Measurements from ENCODE around the gene SCAPER. TPM values are rescaled to one million over a fixed set of nuclear protein-coding genes. Genes with fewer than 3 reads are reported as not detected.
A peak's percentile ranks its signal among the peaks of the same experiment; 100 is the strongest.

The SCAPER gene
- total RNA-seq, 1 experiment from 2014 or later = 6.3 TPM

DNA sequence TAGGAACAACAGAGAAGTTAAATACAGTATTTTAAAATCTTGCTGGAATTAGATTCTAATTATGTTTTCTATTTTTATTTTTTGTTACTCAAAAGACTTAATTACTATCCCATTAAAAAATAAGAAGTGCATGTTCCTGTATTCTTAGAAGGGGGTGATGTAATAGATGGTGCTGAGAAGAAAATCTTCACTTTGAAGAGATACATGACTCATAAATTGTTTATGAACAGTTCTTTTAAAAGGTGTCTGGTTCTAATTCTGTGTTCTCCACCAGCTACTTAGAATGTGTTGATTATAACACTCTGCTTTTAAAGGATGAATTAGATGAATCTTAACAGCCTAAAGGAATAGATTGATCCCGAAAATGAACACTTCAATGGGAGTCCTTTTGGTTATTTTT, 34.6 kb upstream of the SCAPER start:
- no peak for DNase-seq
- Histone ChIP-seq H3K4me2 (ENCODE audit: low read depth, low read length, poor library complexity, severe bottlenecking) (no peak overlapping the region), H3K27ac (ENCODE audit: low read length) (no peak overlapping the region)

DNA sequence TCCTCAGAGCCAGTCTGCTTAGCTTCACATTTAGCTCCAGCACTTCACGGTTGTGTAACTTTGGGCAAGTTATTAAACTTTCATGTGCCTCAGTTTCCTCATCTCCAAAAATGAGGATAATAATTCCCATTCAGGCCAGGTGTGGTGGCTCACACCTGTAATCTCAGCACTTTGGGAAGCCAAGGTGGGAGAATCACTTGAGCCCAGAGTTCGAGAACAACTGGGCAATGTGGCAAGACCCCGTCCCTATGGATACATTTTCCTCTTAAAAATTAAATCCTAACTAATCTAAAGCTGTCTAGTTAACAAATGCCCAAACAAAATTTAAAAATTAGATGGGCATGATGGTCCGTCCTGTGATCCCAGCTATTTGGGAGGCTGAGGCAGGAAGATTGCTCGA, 33.6 kb upstream of the SCAPER start:
- Histone ChIP-seq H3K9ac (ENCODE audit: low read length) (no peak overlapping the region), H3K4me1 (ENCODE audit: low read length) (peaks cover 19% of the 10 kb centered on the region), H3K9me2 (replicated peaks; ENCODE audit: insufficient read depth, low read length) (no peaks in the 10 kb centered on the region), H3K4me2 (ENCODE audit: low read depth, low read length, poor library complexity, severe bottlenecking) (no peak overlapping the region), H3K4me3 (ENCODE audit: low read length) (no peak overlapping the region), H3K27ac (ENCODE audit: low read length) (no peak overlapping the region), H3K79me2 (ENCODE audit: low read length) (peaks cover 30% of the 10 kb centered on the region), H4K20me1 (ENCODE audit: insufficient read depth, low read depth, low read length) (no peaks in the 10 kb centered on the region), H2AFZ (ENCODE audit: low read length) (no peak overlapping the region), H3K9me3 (ENCODE audit: low read length) (no peaks in the 10 kb centered on the region), H3K27me3 (ENCODE audit: low read length) (no peaks in the 10 kb centered on the region), H3K36me3 (ENCODE audit: insufficient read depth, low read length) (peaks cover 39% of the 10 kb centered on the region)
- no peak for DNase-seq

More for the DNA sequence above, 34.6 kb upstream of the SCAPER start:
- Histone ChIP-seq H3K9ac (ENCODE audit: low read length) (no peak overlapping the region), H3K9me3 (ENCODE audit: low read length) (no peaks in the 10 kb centered on the region), H4K20me1 (ENCODE audit: insufficient read depth, low read depth, low read length) (no peaks in the 10 kb centered on the region), H3K27me3 (ENCODE audit: low read length) (no peaks in the 10 kb centered on the region), H3K4me1 (ENCODE audit: low read length) (peaks cover 19% of the 10 kb centered on the region), H2AFZ (ENCODE audit: low read length) (no peak overlapping the region), H3K9me2 (replicated peaks; ENCODE audit: insufficient read depth, low read length) (no peaks in the 10 kb centered on the region), H3K4me3 (ENCODE audit: low read length) (no peak overlapping the region), H3K36me3 (ENCODE audit: insufficient read depth, low read length) (peaks cover 41% of the 10 kb centered on the region), H3K79me2 (ENCODE audit: low read length) (peaks cover 23% of the 10 kb centered on the region)

DNA sequence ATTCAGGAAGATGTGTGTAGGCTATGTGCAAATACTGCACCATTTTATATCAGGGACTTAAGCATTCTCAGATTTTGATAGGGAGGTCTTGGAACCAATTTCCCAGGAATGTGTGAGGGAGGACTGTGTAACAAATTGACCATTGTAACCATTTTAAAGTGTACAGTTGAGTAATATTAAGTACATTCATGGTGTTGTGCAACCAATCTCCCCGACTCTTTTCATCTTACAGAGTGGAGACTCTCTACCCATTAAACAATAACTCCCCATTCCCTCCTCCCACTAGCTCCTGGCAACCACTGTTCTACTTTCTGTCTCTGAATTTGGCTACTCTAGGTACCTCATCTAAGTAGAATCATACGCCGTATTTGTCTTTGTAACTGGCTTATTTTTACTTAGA, 31.5 kb upstream of the SCAPER start:
- Histone ChIP-seq H3K4me1 (ENCODE audit: low read length) (peaks cover 31% of the 10 kb centered on the region), H3K9me2 (replicated peaks; ENCODE audit: insufficient read depth, low read length) (no peaks in the 10 kb centered on the region), H3K36me3 (ENCODE audit: insufficient read depth, low read length) (peaks cover 40% of the 10 kb centered on the region), H4K20me1 (ENCODE audit: insufficient read depth, low read depth, low read length) (no peaks in the 10 kb centered on the region), H3K4me3 (ENCODE audit: low read length) (no peak overlapping the region), H3K4me2 (ENCODE audit: low read depth, low read length, poor library complexity, severe bottlenecking) (no peak overlapping the region), H3K79me2 (ENCODE audit: low read length) (peaks cover 47% of the 10 kb centered on the region), H3K27ac (ENCODE audit: low read length) (no peak overlapping the region), H2AFZ (ENCODE audit: low read length) (no peak overlapping the region), H3K9me3 (ENCODE audit: low read length) (no peaks in the 10 kb centered on the region), H3K27me3 (ENCODE audit: low read length) (no peaks in the 10 kb centered on the region), H3K9ac (ENCODE audit: low read length) (no peak overlapping the region)
- DNase-seq = no peak

DNA sequence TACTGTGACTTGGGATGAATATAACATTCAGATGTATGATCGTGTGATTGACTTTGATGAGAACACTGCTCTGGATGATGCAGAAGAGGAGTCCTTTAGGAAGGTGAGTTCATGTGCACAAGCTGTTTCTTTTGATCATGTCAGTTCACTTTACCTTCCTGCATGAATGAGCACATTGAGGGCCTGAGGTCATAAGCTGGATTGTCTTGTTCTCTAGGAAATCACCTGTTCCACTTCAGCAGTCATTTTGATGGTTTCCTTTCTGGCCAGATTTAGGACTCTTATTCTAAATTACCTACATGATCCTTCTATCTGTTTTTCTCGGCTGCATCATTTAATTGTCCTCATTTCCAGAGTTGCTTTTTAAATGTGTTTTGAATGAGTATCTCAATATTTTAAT, 30.5 kb upstream of the SCAPER start:
- Histone ChIP-seq H3K9me3 (ENCODE audit: low read length) (no peaks in the 10 kb centered on the region), H3K27ac (ENCODE audit: low read length) (no peak overlapping the region), H3K4me3 (ENCODE audit: low read length) (no peak overlapping the region), H4K20me1 (ENCODE audit: insufficient read depth, low read depth, low read length) (no peaks in the 10 kb centered on the region), H3K27me3 (ENCODE audit: low read length) (no peaks in the 10 kb centered on the region), H2AFZ (ENCODE audit: low read length) (no peak overlapping the region), H3K79me2 (ENCODE audit: low read length) (peaks cover 47% of the 10 kb centered on the region), H3K4me1 (ENCODE audit: low read length) (peaks cover 27% of the 10 kb centered on the region), H3K9ac (ENCODE audit: low read length) (no peak overlapping the region), H3K4me2 (ENCODE audit: low read depth, low read length, poor library complexity, severe bottlenecking) (no peak overlapping the region), H3K9me2 (replicated peaks; ENCODE audit: insufficient read depth, low read length) (no peaks in the 10 kb centered on the region), H3K36me3 (ENCODE audit: insufficient read depth, low read length) (peaks cover 40% of the 10 kb centered on the region)
- no peak for DNase-seq

DNA sequence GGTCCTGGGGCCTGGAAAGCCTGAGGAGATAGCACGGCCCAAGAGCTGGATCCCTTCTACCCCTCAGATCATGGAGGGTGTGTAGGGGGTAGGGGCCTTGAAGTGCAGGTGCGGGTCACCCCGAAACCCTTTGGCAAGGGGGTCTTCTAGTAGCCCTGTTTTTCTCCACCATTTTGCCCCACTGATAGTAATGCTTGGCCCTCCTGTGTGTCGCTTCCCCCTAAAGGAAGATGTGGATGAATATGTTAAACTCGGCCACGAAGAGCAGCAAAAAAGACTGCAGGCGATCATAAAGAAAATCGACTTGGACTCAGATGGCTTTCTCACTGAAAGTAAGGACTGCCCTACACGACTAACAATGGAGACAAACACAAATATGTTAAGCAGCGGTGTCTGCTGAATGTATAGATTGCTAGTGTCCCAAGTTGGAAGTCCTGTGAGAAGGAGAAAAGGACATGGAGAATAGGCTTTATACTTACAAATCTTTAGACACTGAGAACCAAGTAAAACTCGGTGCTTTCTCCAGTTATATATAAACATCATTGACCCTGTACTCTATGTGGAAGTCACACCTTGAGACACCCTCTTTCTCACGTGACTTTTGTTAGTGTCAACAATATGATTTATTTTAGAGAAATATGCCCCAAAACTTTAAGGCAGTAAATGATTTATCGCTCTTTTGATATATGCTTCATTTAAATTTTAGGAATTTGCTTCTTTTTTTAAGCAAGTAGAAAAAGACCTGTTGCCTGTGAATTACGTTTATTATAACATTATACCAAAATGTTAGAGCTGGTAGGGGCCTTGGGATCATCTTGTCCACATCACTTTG, 27.2 kb upstream of the SCAPER start:
- Histone ChIP-seq H3K27me3 (ENCODE audit: low read length) (no peaks in the 10 kb centered on the region), H3K27ac (ENCODE audit: low read length) (no peak overlapping the region; the same call in 1 of the 2 replicates), H2AFZ (ENCODE audit: low read length) (peak overlapping the region; percentile 1; the same call in 1 of the 2 replicates), H3K4me2 (ENCODE audit: low read depth, low read length, poor library complexity, severe bottlenecking) (peak overlapping the region; percentile 80), H3K4me3 (ENCODE audit: low read length) (peak overlapping the region; percentile 89), H3K36me3 (ENCODE audit: insufficient read depth, low read length) (peaks cover 32% of the 10 kb centered on the region), H3K9ac (ENCODE audit: low read length) (peak overlapping the region; percentile 88), H3K9me3 (ENCODE audit: low read length) (no peaks in the 10 kb centered on the region), H3K79me2 (ENCODE audit: low read length) (peaks cover 40% of the 10 kb centered on the region), H3K4me1 (ENCODE audit: low read length) (peaks cover 27% of the 10 kb centered on the region), H3K9me2 (replicated peaks; ENCODE audit: insufficient read depth, low read length) (no peaks in the 10 kb centered on the region), H4K20me1 (ENCODE audit: insufficient read depth, low read depth, low read length) (no peaks in the 10 kb centered on the region)
- peak; percentile 59 for DNase-seq

DNA sequence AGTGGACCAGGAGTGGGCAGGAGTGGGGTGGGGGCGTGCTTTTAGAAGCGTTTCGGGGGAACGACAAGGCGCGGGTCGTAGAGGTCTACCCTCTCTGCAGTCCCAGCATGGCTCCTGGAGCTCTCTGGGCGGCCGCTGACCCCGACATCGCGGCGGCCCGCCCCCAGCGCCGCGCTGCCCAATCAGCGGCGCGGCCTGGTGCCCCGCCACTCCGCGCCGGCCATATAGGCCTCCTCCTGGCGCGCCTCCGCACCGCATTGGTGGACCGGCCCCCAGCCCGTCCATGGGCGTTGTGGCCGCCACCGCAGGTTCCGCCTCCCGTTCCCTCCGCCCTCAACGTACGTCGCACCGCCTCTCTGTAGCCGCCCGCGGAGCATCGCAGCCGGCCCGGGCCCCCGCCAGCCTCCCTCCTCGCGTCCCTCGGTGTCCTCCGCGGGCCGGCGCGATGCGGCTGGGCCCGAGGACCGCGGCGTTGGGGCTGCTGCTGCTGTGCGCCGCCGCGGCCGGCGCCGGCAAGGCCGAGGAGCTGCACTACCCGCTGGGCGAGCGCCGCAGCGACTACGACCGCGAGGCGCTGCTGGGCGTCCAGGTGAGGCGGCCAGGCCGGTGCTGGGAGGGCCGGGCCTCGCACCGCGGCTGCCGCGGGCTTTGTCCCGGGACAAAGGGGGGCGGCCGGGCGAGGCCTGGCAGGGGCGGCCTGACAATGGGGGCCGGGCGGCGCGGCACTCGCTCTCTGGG, 26.4 kb upstream of the SCAPER start, which contains the start of gene RCN2:
RCN2 (plus strand) TSS at position 353 of the 738 bp plus-strand sequence; CDS start at position 446, 93 bp downstream.
- H3K27ac ChIP-seq (ENCODE audit: low read length) = peak within 1 kb of the TSS; percentile 4; the same call in 1 of the 2 replicates

DNA sequence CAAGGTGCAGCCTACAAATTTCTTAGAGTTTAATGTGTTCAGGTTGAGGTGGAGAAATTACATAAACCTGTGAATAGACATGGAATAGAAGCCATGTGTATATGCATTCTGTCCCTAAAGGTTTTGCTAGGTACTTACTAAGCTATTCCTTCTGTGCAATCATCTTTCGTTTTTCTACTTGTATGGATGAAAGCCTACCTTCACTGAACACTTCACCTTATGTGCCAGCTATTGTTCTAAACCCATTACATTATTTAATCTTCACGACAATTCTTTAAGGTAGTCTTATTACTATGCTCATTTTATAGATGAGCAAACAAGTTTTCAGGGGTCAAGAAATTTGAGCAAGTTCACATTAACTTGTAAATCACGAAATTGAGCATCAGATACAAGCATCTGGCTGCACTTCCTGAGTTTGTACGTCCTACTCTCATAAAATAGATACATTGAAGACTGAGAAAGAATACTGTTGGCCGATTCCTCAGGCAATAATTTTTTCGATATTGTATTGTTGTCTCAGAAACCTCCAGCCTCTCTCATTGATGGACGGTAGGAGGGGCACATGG, 25.8 kb upstream of the SCAPER start:
- peaks cover 27% of the 10 kb centered on the region for H3K4me1 ChIP-seq (ENCODE audit: low read length)

More for the DNA sequence above, 26.4 kb upstream of the SCAPER start, which contains the start of gene RCN2:
- H3K4me3 ChIP-seq (ENCODE audit: low read length) = peak within 1 kb of the TSS; percentile 89
- peak within 1 kb of the TSS; percentile 44; the same call in 1 of the 2 replicates for H2AFZ ChIP-seq (ENCODE audit: low read length)
- peaks cover 36% of the 10 kb centered on the region for H3K79me2 ChIP-seq (ENCODE audit: low read length)
- peaks cover 26% of the 10 kb centered on the region for H3K36me3 ChIP-seq (ENCODE audit: insufficient read depth, low read length)
- H4K20me1 ChIP-seq (ENCODE audit: insufficient read depth, low read depth, low read length) = no peaks in the 10 kb centered on the region
- H3K27me3 ChIP-seq (ENCODE audit: low read length) = no peaks in the 10 kb centered on the region
- peak within 1 kb of the TSS; percentile 80 for H3K4me2 ChIP-seq (ENCODE audit: low read depth, low read length, poor library complexity, severe bottlenecking)
- peak; percentile 97 for DNase-seq
- peak within 1 kb of the TSS; percentile 88 for H3K9ac ChIP-seq (ENCODE audit: low read length)
- no peaks in the 10 kb centered on the region for H3K9me2 ChIP-seq (replicated peaks; ENCODE audit: insufficient read depth, low read length)
- no peaks in the 10 kb centered on the region for H3K9me3 ChIP-seq (ENCODE audit: low read length)
- peaks cover 27% of the 10 kb centered on the region for H3K4me1 ChIP-seq (ENCODE audit: low read length)

More for the DNA sequence above, 25.8 kb upstream of the SCAPER start:
- H3K4me2 ChIP-seq (ENCODE audit: low read depth, low read length, poor library complexity, severe bottlenecking) = peak overlapping the region; percentile 80
- H3K27me3 ChIP-seq (ENCODE audit: low read length) = no peaks in the 10 kb centered on the region
- 0 out of 2 replicates have a peak overlapping the region, but pooled peaks have one; percentile 4 for H3K27ac ChIP-seq (ENCODE audit: low read length)
- no peaks in the 10 kb centered on the region for H4K20me1 ChIP-seq (ENCODE audit: insufficient read depth, low read depth, low read length)
- peak overlapping the region; percentile 89 for H3K4me3 ChIP-seq (ENCODE audit: low read length)
- peaks cover 21% of the 10 kb centered on the region for H3K36me3 ChIP-seq (ENCODE audit: insufficient read depth, low read length)
- DNase-seq = no peak
- peak overlapping the region; percentile 72 for H3K9ac ChIP-seq (ENCODE audit: low read length)
- H3K9me2 ChIP-seq (replicated peaks; ENCODE audit: insufficient read depth, low read length) = no peaks in the 10 kb centered on the region
- H3K9me3 ChIP-seq (ENCODE audit: low read length) = no peaks in the 10 kb centered on the region
- H2AFZ ChIP-seq (ENCODE audit: low read length) = peak overlapping the region; percentile 44; the same call in 1 of the 2 replicates
- H3K79me2 ChIP-seq (ENCODE audit: low read length) = peaks cover 33% of the 10 kb centered on the region
